Measurements from ENCODE around the gene EXOC6. TPM values are rescaled to one million over a fixed set of nuclear protein-coding genes. Genes with fewer than 3 reads are reported as not detected.

The EXOC6 gene
- total RNA-seq, 1 donor from 2014 or later, result 13.5 TPM

- no peak for DNase-seq (ENCODE audit: low spot score)
- no peak overlapping the region for H3K27ac Mint-ChIP-seq
- H3K9me3 Mint-ChIP-seq, result no peaks in the 10 kb centered on the region
- peaks cover 30% of the 10 kb centered on the region for H3K4me1 Mint-ChIP-seq (ENCODE audit: low read depth)
- H3K4me3 Mint-ChIP-seq, result no peak overlapping the region
- intact Hi-C loops (cut with micrococcal nuclease), result no loop called here
- no peaks in the 10 kb centered on the region for H3K27me3 Mint-ChIP-seq (ENCODE audit: insufficient read depth)
- peaks cover 4% of the 10 kb centered on the region for H3K36me3 Mint-ChIP-seq (ENCODE audit: low read depth)
Measured at GRCh38 chr10:92826061-92826460, 22.3 kb upstream of the EXOC6 start.

GRCh38 chr10:92826504-92826903 is 21.8 kb upstream of the EXOC6 start:
- no peak for DNase-seq (ENCODE audit: low spot score)
- H3K4me3 Mint-ChIP-seq, result no peak overlapping the region
- peaks cover 31% of the 10 kb centered on the region for H3K4me1 Mint-ChIP-seq (ENCODE audit: low read depth)
- intact Hi-C loops (cut with micrococcal nuclease), result no loop called here
- H3K9me3 Mint-ChIP-seq, result no peaks in the 10 kb centered on the region
- H3K27ac Mint-ChIP-seq, result no peak overlapping the region
- H3K36me3 Mint-ChIP-seq (ENCODE audit: low read depth), result peaks cover 4% of the 10 kb centered on the region
- no peaks in the 10 kb centered on the region for H3K27me3 Mint-ChIP-seq (ENCODE audit: insufficient read depth)

GRCh38 chr10:92829042-92829785 is 19.1 kb upstream of the EXOC6 start:
- DNase-seq (ENCODE audit: low spot score), result no peak
- H3K27me3 Mint-ChIP-seq (ENCODE audit: insufficient read depth), result no peaks in the 10 kb centered on the region
- intact Hi-C loops (cut with micrococcal nuclease), result no loop called here
- no peak overlapping the region for H3K4me3 Mint-ChIP-seq
- H3K36me3 Mint-ChIP-seq (ENCODE audit: low read depth), result peaks cover 4% of the 10 kb centered on the region
- no peaks in the 10 kb centered on the region for H3K9me3 Mint-ChIP-seq
- no peak overlapping the region for H3K27ac Mint-ChIP-seq
- peaks cover 14% of the 10 kb centered on the region for H3K4me1 Mint-ChIP-seq (ENCODE audit: low read depth)

GRCh38 chr10:92829786-92830377 is 18.4 kb upstream of the EXOC6 start:
- intact Hi-C loops (cut with micrococcal nuclease), result no loop called here
- no peak overlapping the region for H3K27ac Mint-ChIP-seq

GRCh38 chr10:92830478-92831389 is 17.6 kb upstream of the EXOC6 start:
- Mint-ChIP-seq H3K27me3 (ENCODE audit: insufficient read depth) (no peaks in the 10 kb centered on the region), H3K4me3 (peak overlapping the region; percentile 41), H3K27ac (peak overlapping the region; percentile 81), H3K36me3 (ENCODE audit: low read depth) (peaks cover 4% of the 10 kb centered on the region), H3K4me1 (ENCODE audit: low read depth) (peaks cover 14% of the 10 kb centered on the region), H3K9me3 (no peaks in the 10 kb centered on the region)
- intact Hi-C loops (cut with micrococcal nuclease), result no loop called here
- DNase-seq (ENCODE audit: low spot score), result no peak

More at GRCh38 chr10:92829786-92830377, 18.4 kb upstream of the EXOC6 start:
- Mint-ChIP-seq H3K9me3 (no peaks in the 10 kb centered on the region), H3K4me3 (no peak overlapping the region), H3K36me3 (ENCODE audit: low read depth) (peaks cover 4% of the 10 kb centered on the region), H3K4me1 (ENCODE audit: low read depth) (peaks cover 14% of the 10 kb centered on the region), H3K27me3 (ENCODE audit: insufficient read depth) (no peaks in the 10 kb centered on the region)
- DNase-seq (ENCODE audit: low spot score), result no peak

- Mint-ChIP-seq H3K27me3 (ENCODE audit: insufficient read depth) (no peaks in the 10 kb centered on the region), H3K36me3 (ENCODE audit: low read depth) (peaks cover 4% of the 10 kb centered on the region), H3K27ac (no peak overlapping the region), H3K9me3 (no peaks in the 10 kb centered on the region), H3K4me1 (ENCODE audit: low read depth) (peaks cover 14% of the 10 kb centered on the region), H3K4me3 (no peak overlapping the region)
- DNase-seq (ENCODE audit: low spot score), result no peak
- intact Hi-C loops (cut with micrococcal nuclease), result no loop called here
Measured at GRCh38 chr10:92832121-92832520, 16.2 kb upstream of the EXOC6 start.

GRCh38 chr10:92832998-92833650 is 15.2 kb upstream of the EXOC6 start:
- DNase-seq (ENCODE audit: low spot score), result no peak
- Mint-ChIP-seq H3K27me3 (ENCODE audit: insufficient read depth) (no peaks in the 10 kb centered on the region), H3K36me3 (ENCODE audit: low read depth) (peaks cover 4% of the 10 kb centered on the region), H3K4me3 (no peak overlapping the region), H3K4me1 (ENCODE audit: low read depth) (peaks cover 14% of the 10 kb centered on the region), H3K9me3 (no peaks in the 10 kb centered on the region), H3K27ac (no peak overlapping the region)
- intact Hi-C loops (cut with micrococcal nuclease), result no loop called here

GRCh38 chr10:92834331-92834730 is 14.0 kb upstream of the EXOC6 start:
- H3K9me3 Mint-ChIP-seq, result no peaks in the 10 kb centered on the region
- DNase-seq (ENCODE audit: low spot score), result no peak
- intact Hi-C loops (cut with micrococcal nuclease), result no loop called here
- H3K27ac Mint-ChIP-seq, result no peak overlapping the region
- no peaks in the 10 kb centered on the region for H3K27me3 Mint-ChIP-seq (ENCODE audit: insufficient read depth)
- peaks cover 14% of the 10 kb centered on the region for H3K4me1 Mint-ChIP-seq (ENCODE audit: low read depth)
- no peak overlapping the region for H3K4me3 Mint-ChIP-seq
- peaks cover 4% of the 10 kb centered on the region for H3K36me3 Mint-ChIP-seq (ENCODE audit: low read depth)

GRCh38 chr10:92834986-92835385 is 13.3 kb upstream of the EXOC6 start:
- no peak overlapping the region for H3K27ac Mint-ChIP-seq
- no peaks in the 10 kb centered on the region for H3K27me3 Mint-ChIP-seq (ENCODE audit: insufficient read depth)
- DNase-seq (ENCODE audit: low spot score), result no peak
- H3K36me3 Mint-ChIP-seq (ENCODE audit: low read depth), result peaks cover 4% of the 10 kb centered on the region
- no peaks in the 10 kb centered on the region for H3K9me3 Mint-ChIP-seq
- no peak overlapping the region for H3K4me3 Mint-ChIP-seq
- intact Hi-C loops (cut with micrococcal nuclease), result no loop called here
- H3K4me1 Mint-ChIP-seq (ENCODE audit: low read depth), result peaks cover 12% of the 10 kb centered on the region

- H3K27ac Mint-ChIP-seq, result no peak overlapping the region
- no peaks in the 10 kb centered on the region for H3K4me1 Mint-ChIP-seq (ENCODE audit: low read depth)
- H3K36me3 Mint-ChIP-seq (ENCODE audit: low read depth), result no peaks in the 10 kb centered on the region
- H3K27me3 Mint-ChIP-seq (ENCODE audit: insufficient read depth), result peaks cover 2% of the 10 kb centered on the region
- DNase-seq (ENCODE audit: low spot score), result no peak
- H3K4me3 Mint-ChIP-seq, result no peak overlapping the region
- intact Hi-C loops (cut with micrococcal nuclease), result no loop called here
- H3K9me3 Mint-ChIP-seq, result no peaks in the 10 kb centered on the region
Measured at GRCh38 chr10:92837456-92837855, 10.9 kb upstream of the EXOC6 start.

GRCh38 chr10:92839191-92840085 is 8.9 kb upstream of the EXOC6 start:
- Mint-ChIP-seq H3K36me3 (ENCODE audit: low read depth) (no peaks in the 10 kb centered on the region), H3K9me3 (no peaks in the 10 kb centered on the region), H3K4me1 (ENCODE audit: low read depth) (peaks cover 6% of the 10 kb centered on the region), H3K4me3 (no peak overlapping the region), H3K27ac (no peak overlapping the region), H3K27me3 (ENCODE audit: insufficient read depth) (peaks cover 2% of the 10 kb centered on the region)
- intact Hi-C loops (cut with micrococcal nuclease), result loop anchor here (10.0 kb wide), 2 partner anchors 865 to 1045 kb away; partner anchors contain the start of genes FRA10AC1 and TNKS2
- DNase-seq (ENCODE audit: low spot score), result peak; percentile 19

GRCh38 chr10:92844746-92845145 is 3.6 kb upstream of the EXOC6 start:
- H3K36me3 Mint-ChIP-seq (ENCODE audit: low read depth), result peaks cover 2% of the 10 kb centered on the region
- DNase-seq (ENCODE audit: low spot score), result no peak
- no peaks in the 10 kb centered on the region for H3K9me3 Mint-ChIP-seq
- no peak overlapping the region for H3K27ac Mint-ChIP-seq
- H3K4me3 Mint-ChIP-seq, result no peak overlapping the region
- intact Hi-C loops (cut with micrococcal nuclease), result loop anchor here (5.0 to 10.0 kb wide), 6 partner anchors 533 to 1050 kb away; partner anchors contain the start of genes CEP55, CPEB3, FRA10AC1 and MARCHF5
- H3K4me1 Mint-ChIP-seq (ENCODE audit: low read depth), result peaks cover 37% of the 10 kb centered on the region
- peaks cover 3% of the 10 kb centered on the region for H3K27me3 Mint-ChIP-seq (ENCODE audit: insufficient read depth)
